Activated CD4-positive, alpha-beta memory T cell treated with anti-CD3 and anti-CD28 coated beads for 36 hours (primary cell): ENCODE data around the gene LIPN. TPM values are rescaled to one million over a fixed set of nuclear protein-coding genes. Genes with fewer than 3 reads are reported as not detected.

Experiments
- CTCF ChIA-PET: fragments of 350-600 bp; sonication (Branson Sonifier 250); formaldehyde crosslinking; loops from one replicate; lab custom pipeline; 2021; ENCODE audit warnings: antibody characterized with exemption, inconsistent platforms; lab: Charles Lee
- POLR2A ChIA-PET: fragments of 350-600 bp; sonication (Branson Sonifier 250); formaldehyde crosslinking; loops from one replicate; lab custom pipeline; 2021; ENCODE audit warnings: antibody characterized with exemption; lab: Charles Lee
- DNase-seq: peaks from one replicate; pipeline ENCODE4 v3.0.0-alpha.2; 2020
- H3K27ac Mint-ChIP-seq: one replicate; pipeline ENCODE4 v1.8.0; 2021; ENCODE audit warnings: mixed read lengths
- H3K27me3 Mint-ChIP-seq: one replicate; pipeline ENCODE4 v1.8.0; 2021; ENCODE audit warnings: mixed read lengths
- H3K36me3 Mint-ChIP-seq: one replicate; pipeline ENCODE4 v1.8.0; 2021; ENCODE audit warnings: mixed read lengths
- H3K4me1 Mint-ChIP-seq: one replicate; pipeline ENCODE4 v1.8.0; 2021; ENCODE audit warnings: low read depth, mixed read lengths
- H3K4me3 Mint-ChIP-seq: one replicate; pipeline ENCODE4 v1.8.0; 2021; ENCODE audit warnings: mild to moderate bottlenecking, mixed read lengths
- H3K9me3 Mint-ChIP-seq: one replicate; pipeline ENCODE4 v1.8.0; 2021; ENCODE audit warnings: mixed read lengths
- intact Hi-C: fragments of 100-400 bp; cut with micrococcal nuclease; formaldehyde crosslinking; loops from one replicate; pipeline ENCODE4 v1.15.1; 2023
- total RNA-seq, 2 experiments: library from RNA; stranded (reverse); gene quantifications; one replicate each; pipeline ENCODE4 v1.2.3, GENCODE V29; 2021

LIPN gene
- total RNA-seq, 2 experiments from 2014 or later, result not detected

GRCh38 chr10:88805361-88805760 is 45.5 kb downstream of the LIPN start:
- Mint-ChIP-seq H3K27me3 (no peaks in the 10 kb centered on the region), H3K4me3 (no peak overlapping the region), H3K9me3 (no peaks in the 10 kb centered on the region), H3K27ac (no peak overlapping the region), H3K36me3 (no peaks in the 10 kb centered on the region), H3K4me1 (peaks cover 13% of the 10 kb centered on the region)
- ChIA-PET CTCF (interaction anchor here (0.8 to 1.7 kb wide), 4 partner anchors 14 to 412 kb away, joined by 3 to 6 read pairs (median 4); no protein-coding TSS in a partner anchor), POLR2A (no interaction called here)
- intact Hi-C loops, result no loop called here
- no peak for DNase-seq

DNA sequence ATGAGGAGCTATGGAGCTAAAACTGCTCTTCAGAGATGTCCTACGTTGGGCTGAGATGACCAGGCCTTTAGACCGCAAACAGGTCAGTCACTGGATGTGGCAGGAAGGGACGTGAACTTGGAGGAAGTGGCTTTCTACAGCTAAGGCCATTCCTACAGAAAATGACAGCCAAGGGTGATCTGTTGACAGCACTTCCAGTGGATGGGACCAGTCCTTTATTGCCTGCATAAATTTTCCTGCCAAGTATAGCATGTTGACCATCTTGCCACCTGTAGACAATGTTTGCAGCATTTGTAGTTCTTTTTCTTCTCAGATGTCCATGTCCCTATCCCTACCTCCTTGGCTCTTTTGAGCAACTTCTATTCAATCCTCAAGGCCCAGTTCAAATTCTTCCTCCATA is 46.1 kb downstream of the LIPN start:
- Mint-ChIP-seq H3K4me3 (no peak overlapping the region), H3K9me3 (no peaks in the 10 kb centered on the region), H3K27me3 (no peaks in the 10 kb centered on the region), H3K27ac (no peak overlapping the region), H3K36me3 (no peaks in the 10 kb centered on the region), H3K4me1 (peaks cover 13% of the 10 kb centered on the region)
- no peak for DNase-seq
- ChIA-PET POLR2A (no interaction called here), CTCF (no interaction called here)
- intact Hi-C loops, result no loop called here

- peaks cover 10% of the 10 kb centered on the region for H3K4me1 Mint-ChIP-seq
- intact Hi-C loops, result loop anchor here (1.0 to 10.0 kb wide), 4 partner anchors 81 to 405 kb away; partner anchors contain the start of gene RNLS
- DNase-seq, result no peak
- ChIA-PET POLR2A (no interaction called here), CTCF (interaction anchor here (0.6 to 3.0 kb wide), 10 partner anchors 12 to 226 kb away, joined by 3 to 31 read pairs (median 4); partner anchors contain the start of gene RNLS)
- H3K36me3 Mint-ChIP-seq, result no peaks in the 10 kb centered on the region
- H3K4me3 Mint-ChIP-seq, result no peak overlapping the region
- H3K27me3 Mint-ChIP-seq, result no peaks in the 10 kb centered on the region
- H3K9me3 Mint-ChIP-seq, result no peaks in the 10 kb centered on the region
- no peak overlapping the region for H3K27ac Mint-ChIP-seq
These were observed 49.8 kb downstream of the LIPN start for GRCh38 chr10:88809621-88810020.

- CTCF ChIA-PET, result interaction anchor here (0.6 to 3.0 kb wide), 35 partner anchors 9 to 599 kb away, joined by 3 to 31 read pairs (median 4); partner anchors contain the start of genes LIPN and RNLS
- no peaks in the 10 kb centered on the region for H3K27me3 Mint-ChIP-seq
- no peaks in the 10 kb centered on the region for H3K36me3 Mint-ChIP-seq
- H3K27ac Mint-ChIP-seq, result no peak overlapping the region
- intact Hi-C loops, result loop anchor here (1.0 to 10.0 kb wide), 4 partner anchors 82 to 406 kb away; partner anchors contain the start of gene RNLS
- peak; percentile 31 for DNase-seq
- H3K9me3 Mint-ChIP-seq, result no peaks in the 10 kb centered on the region
- POLR2A ChIA-PET, result interaction anchor here (0.7 to 1.0 kb wide), 2 partner anchors 11 to 305 kb away, joined by 3 to 7 read pairs; no protein-coding TSS in a partner anchor
- peaks cover 15% of the 10 kb centered on the region for H3K4me1 Mint-ChIP-seq
- H3K4me3 Mint-ChIP-seq, result no peak overlapping the region
These were observed 50.6 kb downstream of the LIPN start for GRCh38 chr10:88810196-88810961.

GRCh38 chr10:88813200-88813599 is 53.4 kb downstream of the LIPN start:
- intact Hi-C loops, result loop anchor here (5.0 to 10.0 kb wide), 2 partner anchors 231 to 408 kb away; partner anchors contain the start of gene RNLS
- DNase-seq, result no peak
- H3K27ac Mint-ChIP-seq, result no peak overlapping the region

GRCh38 chr10:88819290-88819689 is 59.5 kb downstream of the LIPN start:
- H3K36me3 Mint-ChIP-seq, result no peaks in the 10 kb centered on the region
- no peak overlapping the region for H3K4me3 Mint-ChIP-seq
- no peaks in the 10 kb centered on the region for H3K27me3 Mint-ChIP-seq
- no peaks in the 10 kb centered on the region for H3K9me3 Mint-ChIP-seq
- peaks cover 17% of the 10 kb centered on the region for H3K4me1 Mint-ChIP-seq
- ChIA-PET CTCF (interaction anchor here (1.3 kb wide), 1 partner anchor 12 kb away, joined by 4 read pairs; no protein-coding TSS in a partner anchor), POLR2A (no interaction called here)
- intact Hi-C loops, result loop anchor here (10.0 kb wide), 1 partner anchor 414 kb away; no protein-coding TSS in a partner anchor
- no peak overlapping the region for H3K27ac Mint-ChIP-seq
- no peak for DNase-seq

More at GRCh38 chr10:88813200-88813599, 53.4 kb downstream of the LIPN start:
- no peaks in the 10 kb centered on the region for H3K36me3 Mint-ChIP-seq
- ChIA-PET CTCF (interaction anchor here (1.2 to 1.7 kb wide), 2 partner anchors 85 to 97 kb away, joined by 3 to 6 read pairs; no protein-coding TSS in a partner anchor), POLR2A (no interaction called here)
- H3K4me3 Mint-ChIP-seq, result no peak overlapping the region
- no peaks in the 10 kb centered on the region for H3K9me3 Mint-ChIP-seq
- no peaks in the 10 kb centered on the region for H3K27me3 Mint-ChIP-seq
- H3K4me1 Mint-ChIP-seq, result peaks cover 19% of the 10 kb centered on the region

DNA sequence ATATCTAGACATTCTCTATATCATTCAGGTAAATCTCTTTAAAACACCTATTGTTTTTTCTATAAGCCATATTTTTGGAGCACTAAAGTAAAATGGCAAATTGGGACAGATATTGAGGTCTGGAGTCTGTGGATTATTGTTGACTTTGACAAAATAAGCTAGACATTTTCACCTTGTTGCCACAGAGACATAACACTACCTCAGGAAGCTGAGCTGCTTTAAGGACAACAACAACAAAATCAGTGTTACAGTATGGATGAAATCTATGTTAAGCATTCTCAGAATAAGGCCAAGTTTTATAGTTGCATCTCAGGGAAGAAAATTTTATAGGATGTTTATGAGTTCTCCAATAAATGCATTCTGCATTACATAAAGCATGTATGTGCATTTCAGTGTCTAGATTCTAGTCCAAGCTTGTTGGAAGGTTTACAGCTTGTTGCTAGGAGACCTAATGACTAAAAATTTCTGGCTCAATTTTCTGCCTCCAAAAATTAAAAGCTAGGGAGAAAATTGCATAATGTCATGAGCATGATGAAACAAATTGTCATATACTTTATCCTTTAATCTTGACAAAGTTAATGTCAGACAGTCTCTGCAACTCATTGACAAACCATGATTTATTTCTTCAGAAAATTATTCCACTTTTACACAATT is 61.1 kb downstream of the LIPN start:
- Mint-ChIP-seq H3K27ac (no peak overlapping the region), H3K4me1 (peaks cover 20% of the 10 kb centered on the region), H3K27me3 (no peaks in the 10 kb centered on the region), H3K4me3 (no peak overlapping the region), H3K36me3 (no peaks in the 10 kb centered on the region), H3K9me3 (no peaks in the 10 kb centered on the region)
- ChIA-PET POLR2A (interaction anchor here (0.8 kb wide), 1 partner anchor 10 kb away, joined by 7 read pairs; no protein-coding TSS in a partner anchor), CTCF (interaction anchor here (0.7 to 2.1 kb wide), 5 partner anchors 11 to 238 kb away, joined by 3 to 16 read pairs (median 4); partner anchors contain the start of gene RNLS)
- intact Hi-C loops, result loop anchor here (10.0 kb wide), 2 partner anchors 546 to 956 kb away; partner anchors contain the start of genes KLLN and PTEN
- no peak for DNase-seq

DNA sequence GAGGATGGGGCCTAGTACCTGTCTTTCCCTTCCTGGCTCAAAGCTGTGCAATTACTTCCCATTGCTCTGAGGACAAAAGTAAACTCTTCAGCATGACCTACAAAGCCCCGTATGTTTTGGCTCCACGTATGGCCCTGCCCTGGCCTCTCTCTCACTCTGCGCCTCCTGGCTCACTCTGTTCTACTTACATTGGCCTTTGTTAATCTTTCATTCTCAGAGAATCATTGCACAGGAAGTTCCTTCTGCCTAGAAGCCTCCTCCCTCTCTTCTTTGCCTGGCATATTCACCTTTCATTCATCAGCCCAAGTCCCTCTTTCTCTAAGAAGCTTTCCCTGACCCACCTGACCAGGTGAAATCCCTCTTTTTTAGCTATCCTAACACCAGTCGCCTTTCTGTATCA is 66.6 kb downstream of the LIPN start:
- Mint-ChIP-seq H3K27ac (peak overlapping the region; percentile 30), H3K36me3 (no peaks in the 10 kb centered on the region), H3K4me3 (no peak overlapping the region), H3K9me3 (no peaks in the 10 kb centered on the region), H3K4me1 (peaks cover 51% of the 10 kb centered on the region), H3K27me3 (no peaks in the 10 kb centered on the region)
- no peak for DNase-seq
- ChIA-PET CTCF (interaction anchor here (1.0 to 3.7 kb wide), 5 partner anchors 10 to 108 kb away, joined by 3 to 16 read pairs (median 7); no protein-coding TSS in a partner anchor), POLR2A (no interaction called here)
- intact Hi-C loops, result loop anchor here (5.0 to 10.0 kb wide), 4 partner anchors 244 to 962 kb away; partner anchors contain the start of genes KLLN, PTEN and RNLS

GRCh38 chr10:88827671-88828070 is 67.9 kb downstream of the LIPN start:
- intact Hi-C loops, result loop anchor here (5.0 to 10.0 kb wide), 4 partner anchors 245 to 963 kb away; partner anchors contain the start of genes KLLN, PTEN and RNLS
- no peak overlapping the region for H3K4me3 Mint-ChIP-seq
- peak overlapping the region; percentile 6 for H3K27ac Mint-ChIP-seq
- CTCF ChIA-PET, result interaction anchor here (1.1 to 14.7 kb wide), 3 partner anchors 9 to 386 kb away, joined by 3 to 376 read pairs (median 16); no protein-coding TSS in a partner anchor
- POLR2A ChIA-PET, result interaction anchor here (1.1 kb wide), 1 partner anchor 52 kb away, joined by 3 read pairs; the partner anchor contains the start of gene STAMBPL1
- no peaks in the 10 kb centered on the region for H3K27me3 Mint-ChIP-seq
- H3K4me1 Mint-ChIP-seq, result peaks cover 54% of the 10 kb centered on the region
- H3K9me3 Mint-ChIP-seq, result no peaks in the 10 kb centered on the region
- DNase-seq, result no peak
- no peaks in the 10 kb centered on the region for H3K36me3 Mint-ChIP-seq

- H3K27me3 Mint-ChIP-seq, result no peaks in the 10 kb centered on the region
- no peak for DNase-seq
- no peaks in the 10 kb centered on the region for H3K36me3 Mint-ChIP-seq
- intact Hi-C loops, result loop anchor here (5.0 to 10.0 kb wide), 4 partner anchors 246 to 964 kb away; partner anchors contain the start of genes KLLN, PTEN and RNLS
- ChIA-PET POLR2A (no interaction called here), CTCF (interaction anchor here (1.3 to 14.7 kb wide), 3 partner anchors 17 to 386 kb away, joined by 4 to 376 read pairs (median 6); no protein-coding TSS in a partner anchor)
- H3K9me3 Mint-ChIP-seq, result no peaks in the 10 kb centered on the region
- H3K4me1 Mint-ChIP-seq, result peaks cover 60% of the 10 kb centered on the region
- no peak overlapping the region for H3K27ac Mint-ChIP-seq
- no peak overlapping the region for H3K4me3 Mint-ChIP-seq
These were observed 68.5 kb downstream of the LIPN start for GRCh38 chr10:88828310-88828709.
